IMR-90 (cell line): ENCODE measurements around the gene FAM81A.

Source experiments
- CTCF ChIP-seq: conservative IDR thresholded peaks from 2 replicates; pipeline ENCODE4 v1.5.1; 2012; ENCODE audit warnings: mild to moderate bottlenecking, low read depth, low read length, improper control_type of control experiment
- MAFK ChIP-seq: IDR thresholded peaks from 2 replicates; pipeline ENCODE4 v1.6.1; 2012; ENCODE audit warnings: low read depth, low read length, improper control_type of control experiment
- MAZ ChIP-seq: IDR thresholded peaks from 2 replicates; pipeline ENCODE4 v1.6.1; 2012; ENCODE audit warnings: low read depth, mild to moderate bottlenecking, low read length, improper control_type of control experiment, moderate library complexity, borderline replicate concordance
- POLR2A ChIP-seq: IDR thresholded peaks from 2 replicates; pipeline ENCODE4 v1.6.1; 2012; ENCODE audit warnings: mild to moderate bottlenecking, low read depth, low read length
- RCOR1 ChIP-seq: IDR thresholded peaks from 2 replicates; pipeline ENCODE4 v1.6.1; 2012; ENCODE audit warnings: mild to moderate bottlenecking, low read length, improper control_type of control experiment; ENCODE audit not compliant: insufficient replicate concordance
- RFX5 ChIP-seq: IDR thresholded peaks from 2 replicates; pipeline ENCODE4 v1.8.0; 2012; ENCODE audit warnings: low read depth, mild to moderate bottlenecking, low read length, moderate library complexity

GRCh38 chr15:59521443-59521842 lies 83.5 kb downstream of the FAM81A start:
- TF ChIP-seq CTCF (no peak), POLR2A (no peak), RFX5 (no peak), MAFK (no peak), RCOR1 (no peak), MAZ (no peak)
